Skeletal muscle tissue (tissue), 4 donors: ENCODE measurements around the gene RCOR1. TPM values are rescaled to one million over a fixed set of nuclear protein-coding genes. Genes with fewer than 3 reads are reported as not detected.

Experiments
- H3K27ac ChIP-seq: one replicate; pipeline ENCODE4 v1.7.0; 2013; ENCODE audit warnings: mild to moderate bottlenecking, low read depth, low read length, inconsistent platforms
- H3K27me3 ChIP-seq, 3 donors: one replicate each; pipeline ENCODE4 v1.7.0; 2013; ENCODE audit warnings: low read length in 3 of 3; ENCODE audit not compliant: control insufficient read depth in 3 of 3, insufficient read depth in 3 of 3
- H3K36me3 ChIP-seq, 3 donors: one replicate each; pipeline ENCODE4 v1.7.0; 2013; ENCODE audit warnings: low read length in 3 of 3; ENCODE audit not compliant: control insufficient read depth in 3 of 3, insufficient read depth in 3 of 3
- H3K4me1 ChIP-seq, 3 donors: one replicate each; pipeline ENCODE4 v1.7.0; 2013; ENCODE audit warnings: low read length in 3 of 3, mild to moderate bottlenecking in 3 of 3; ENCODE audit not compliant: control insufficient read depth in 3 of 3, insufficient read depth in 3 of 3
- H3K4me3 ChIP-seq, 3 donors: one replicate each; pipeline ENCODE4 v1.7.0; 2013; ENCODE audit warnings: low read length in 3 of 3
- H3K9ac ChIP-seq, 3 donors: one replicate each; pipeline ENCODE4 v1.7.0; 2013; ENCODE audit warnings: low read length in 3 of 3, mild to moderate bottlenecking in 3 of 3, moderate library complexity in 2 of 3, low read depth in 1 of 3
- H3K9me3 ChIP-seq, 3 donors: one replicate each; pipeline ENCODE4 v1.7.0; 2013; ENCODE audit warnings: low read length in 3 of 3; ENCODE audit not compliant: control insufficient read depth in 3 of 3
- total RNA-seq: library from RNA; depleted of rRNA; stranded (reverse); fragments of >200 nt; gene quantifications from one replicate; pipeline ENCODE4 v1.2.3, GENCODE V29; 2014
- donor health status: Osteomylitis.

Gene RCOR1
- total RNA-seq, 1 donor from 2014 or later: 10.4 TPM

DNA sequence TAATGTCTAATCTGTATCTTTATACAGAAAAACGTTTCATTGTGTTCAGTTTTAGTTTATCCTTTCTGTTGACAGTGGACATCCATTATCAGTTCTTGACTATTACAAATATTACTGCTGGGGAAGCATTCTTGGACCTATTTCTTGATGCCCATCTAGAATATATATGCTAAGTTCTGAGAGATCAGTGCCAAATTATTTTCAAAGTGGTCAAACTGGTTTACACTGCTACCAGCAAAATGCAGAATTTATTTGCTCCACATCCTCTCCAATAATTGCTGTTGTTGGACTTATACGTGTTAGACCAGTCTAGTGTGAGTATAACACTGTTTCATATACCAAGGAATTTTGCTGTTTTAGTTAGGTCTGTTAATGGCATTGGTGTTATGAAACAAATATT lies 99.3 kb downstream of the RCOR1 start:
- no peaks in the 10 kb centered on the region for H3K27me3 ChIP-seq
- no peaks in the 10 kb centered on the region for H3K36me3 ChIP-seq
- H3K4me3 ChIP-seq: no peak overlapping the region
- no peak overlapping the region for H3K27ac ChIP-seq
- peaks cover 5 to 16% (median 13%) of the 10 kb centered on the region in 3 donors for H3K4me1 ChIP-seq
- no peaks in the 10 kb centered on the region for H3K9me3 ChIP-seq
- H3K9ac ChIP-seq: no peak overlapping the region

DNA sequence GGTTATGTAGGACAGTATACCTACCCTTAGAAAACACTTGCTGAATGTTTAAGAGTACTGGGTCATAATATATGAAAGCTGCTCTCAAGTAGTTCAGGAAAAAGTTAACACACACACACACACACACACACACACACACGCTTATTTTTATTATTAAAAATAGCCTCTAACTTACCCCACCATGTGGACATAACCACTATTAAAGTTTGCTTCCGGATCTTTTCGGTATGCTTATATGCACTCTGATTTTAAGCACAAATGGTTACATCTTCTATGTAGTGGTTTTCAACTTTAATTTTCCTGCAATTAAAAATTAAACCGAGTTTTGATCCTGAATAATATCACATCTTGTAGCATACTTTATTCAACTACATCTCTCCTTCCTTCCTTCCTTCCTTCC lies 99.9 kb downstream of the RCOR1 start:
- no peaks in the 10 kb centered on the region for H3K36me3 ChIP-seq
- H3K27me3 ChIP-seq: no peaks in the 10 kb centered on the region
- no peak overlapping the region for H3K9ac ChIP-seq
- no peaks in the 10 kb centered on the region for H3K9me3 ChIP-seq
- H3K4me1 ChIP-seq: peaks cover 10 to 22% (median 17%) of the 10 kb centered on the region in 3 donors
- H3K4me3 ChIP-seq: no peak overlapping the region
- no peak overlapping the region for H3K27ac ChIP-seq

DNA sequence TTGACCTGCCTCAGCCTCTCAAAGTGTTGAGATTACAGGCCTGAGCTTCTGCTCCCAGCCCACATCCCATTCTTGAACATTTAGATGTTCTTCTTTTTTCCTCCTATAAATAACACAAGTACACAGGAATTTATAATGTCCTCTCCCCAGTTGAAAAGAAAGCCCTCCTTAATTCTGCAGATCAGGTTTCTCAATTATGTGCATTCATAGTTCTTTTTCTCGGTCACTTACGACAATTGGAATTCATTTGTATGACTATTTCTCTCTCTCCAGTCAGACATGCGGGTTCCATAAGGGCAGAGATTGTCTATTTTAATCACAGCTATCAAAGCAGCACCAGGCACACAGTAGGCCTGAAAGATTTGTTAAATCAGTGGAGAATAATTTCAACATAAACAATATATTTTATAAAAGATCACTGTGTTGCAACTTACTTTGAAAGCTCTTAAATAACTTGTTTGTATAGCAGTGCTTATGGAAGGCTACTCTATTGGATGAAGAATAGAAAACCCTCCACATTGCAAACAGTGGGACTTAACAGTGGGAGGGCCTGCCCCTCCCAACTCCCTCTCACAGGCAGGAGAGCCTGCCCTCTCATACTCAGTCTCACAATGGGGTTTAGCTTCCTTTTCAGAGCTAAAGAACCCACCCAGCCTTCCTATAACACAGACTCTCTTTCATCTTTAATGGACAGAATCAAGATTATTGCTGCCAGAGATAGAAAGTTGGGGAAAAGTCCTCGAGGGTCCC lies 100.7 kb downstream of the RCOR1 start:
- no peaks in the 10 kb centered on the region for H3K36me3 ChIP-seq
- H3K27ac ChIP-seq: no peak overlapping the region
- no peaks in the 10 kb centered on the region for H3K27me3 ChIP-seq
- no peak overlapping the region for H3K9ac ChIP-seq
- H3K4me1 ChIP-seq: peaks cover 10 to 25% (median 17%) of the 10 kb centered on the region in 3 donors
- H3K4me3 ChIP-seq: no peak overlapping the region
- no peaks in the 10 kb centered on the region for H3K9me3 ChIP-seq

DNA sequence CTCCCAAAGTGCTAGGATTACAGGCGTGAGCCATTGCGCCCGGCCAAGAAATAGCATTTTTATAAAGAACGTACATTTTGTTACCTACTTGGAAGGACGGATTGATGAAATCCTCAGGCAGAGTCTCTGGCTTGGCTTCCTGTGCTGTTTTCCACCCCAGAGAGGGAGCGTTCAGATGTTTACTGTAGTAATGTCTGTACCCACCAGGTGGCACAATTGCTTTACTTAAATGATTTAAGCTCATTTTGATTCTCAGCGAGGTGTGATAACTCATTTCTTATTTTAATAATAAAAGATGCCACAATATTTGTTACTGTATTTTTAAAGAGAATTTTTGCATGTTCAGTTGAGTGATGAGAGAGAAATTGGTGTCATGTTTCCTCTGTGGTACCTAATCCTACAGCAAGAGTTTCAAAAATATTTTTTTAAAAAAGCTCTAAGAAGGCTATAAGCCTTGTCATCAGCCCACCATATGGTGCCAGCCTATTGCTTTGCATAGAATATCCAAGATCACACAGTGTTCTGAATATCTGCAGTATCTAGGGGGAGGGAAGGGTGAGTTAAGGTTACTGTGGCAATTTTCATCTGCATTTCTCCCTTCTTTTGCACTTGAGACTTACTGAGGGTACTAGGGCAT lies 102.2 kb downstream of the RCOR1 start:
- no peaks in the 10 kb centered on the region for H3K36me3 ChIP-seq
- peaks cover 10 to 25% (median 17%) of the 10 kb centered on the region in 3 donors for H3K4me1 ChIP-seq
- no peaks in the 10 kb centered on the region for H3K27me3 ChIP-seq
- H3K9ac ChIP-seq: no peak overlapping the region
- H3K4me3 ChIP-seq: no peak overlapping the region
- no peaks in the 10 kb centered on the region for H3K9me3 ChIP-seq
- no peak overlapping the region for H3K27ac ChIP-seq

DNA sequence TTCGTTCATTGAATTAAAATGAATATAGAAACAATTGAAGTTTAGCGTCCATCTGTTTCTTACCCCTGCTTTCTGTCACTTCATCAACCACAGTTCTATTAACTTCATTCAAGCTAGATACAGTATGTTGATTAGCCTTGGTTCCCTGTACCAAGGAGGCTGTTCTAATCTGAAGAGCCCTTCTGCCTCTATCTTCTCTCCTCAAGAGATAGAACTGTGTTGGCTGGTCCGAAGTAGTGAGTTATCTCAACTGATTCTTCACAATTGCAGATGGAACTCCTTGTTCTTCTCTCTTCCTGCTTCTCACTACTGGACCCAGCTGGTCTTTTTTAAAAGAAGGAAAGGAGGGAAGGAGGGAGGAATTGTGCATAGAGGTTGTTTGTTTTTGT lies 102.7 kb downstream of the RCOR1 start:
- Histone ChIP-seq H3K4me1 (peaks cover 10 to 25% (median 17%) of the 10 kb centered on the region in 3 donors), H3K27ac (no peak overlapping the region), H3K36me3 (no peaks in the 10 kb centered on the region), H3K27me3 (no peaks in the 10 kb centered on the region), H3K4me3 (no peak overlapping the region), H3K9ac (no peak overlapping the region), H3K9me3 (no peaks in the 10 kb centered on the region)

DNA sequence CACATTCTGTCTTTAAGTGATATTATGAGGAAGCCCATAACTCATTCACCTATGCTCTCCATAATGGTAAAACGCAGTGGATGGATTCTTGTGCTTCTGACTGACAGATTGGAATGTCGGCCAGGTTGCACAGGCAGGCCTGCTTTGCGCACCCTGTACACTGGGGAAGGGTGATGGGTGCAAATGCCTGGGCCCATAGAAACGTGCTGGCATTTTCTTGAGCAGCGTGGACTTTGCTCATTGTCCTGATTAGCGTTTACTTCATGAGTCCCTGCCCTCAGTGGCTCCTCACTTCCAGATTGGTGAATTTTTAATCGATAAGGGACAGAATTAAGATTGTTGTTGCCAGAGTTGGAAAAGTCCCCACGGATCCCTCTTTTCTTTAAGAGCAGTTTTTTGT lies 103.9 kb downstream of the RCOR1 start:
- Histone ChIP-seq H3K27me3 (no peaks in the 10 kb centered on the region), H3K9ac (peak overlapping the region in 1 of 3 donors; percentile 25), H3K4me1 (peaks cover 10 to 25% (median 17%) of the 10 kb centered on the region in 3 donors), H3K4me3 (no peak overlapping the region), H3K36me3 (peaks cover 0 to under 1% (median 0%) of the 10 kb centered on the region in 3 donors), H3K9me3 (no peaks in the 10 kb centered on the region), H3K27ac (no peak overlapping the region)

DNA sequence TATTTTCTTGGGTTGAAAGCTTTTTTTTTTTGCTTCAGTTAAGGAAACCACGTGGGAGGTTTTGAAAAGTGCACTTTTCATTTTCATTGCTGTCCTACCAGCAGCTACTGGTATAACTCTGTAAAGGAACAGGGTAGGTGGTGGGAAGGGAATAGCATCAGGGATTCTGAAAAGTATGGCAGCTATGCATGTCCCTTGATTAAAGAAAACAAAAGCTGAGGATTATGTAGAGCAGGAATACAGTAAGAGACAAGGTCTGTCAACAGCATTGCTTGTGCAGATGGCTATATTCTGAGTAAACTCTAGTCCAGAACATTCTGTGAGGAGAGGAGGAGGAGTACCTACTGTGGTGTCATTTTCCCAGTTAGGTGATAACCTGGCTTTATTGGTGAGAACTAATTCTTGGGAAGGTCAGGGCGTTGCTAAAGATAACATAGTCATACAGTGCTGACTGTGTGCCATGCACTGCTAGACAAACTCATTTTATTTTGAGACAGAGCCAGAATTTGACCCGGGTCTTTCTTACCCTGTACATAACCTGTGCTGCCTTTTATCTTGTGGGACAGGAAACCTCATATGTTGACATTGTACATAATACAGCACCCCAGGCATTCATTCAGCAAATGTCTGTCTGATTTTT lies 104.5 kb downstream of the RCOR1 start:
- H3K27me3 ChIP-seq: no peaks in the 10 kb centered on the region
- H3K4me1 ChIP-seq: peaks cover 10 to 25% (median 15%) of the 10 kb centered on the region in 3 donors
- H3K4me3 ChIP-seq: no peak overlapping the region
- H3K9me3 ChIP-seq: no peaks in the 10 kb centered on the region
- H3K9ac ChIP-seq: no peak overlapping the region
- H3K27ac ChIP-seq: no peak overlapping the region
- peaks cover 0 to 3% (median 0%) of the 10 kb centered on the region in 3 donors for H3K36me3 ChIP-seq

DNA sequence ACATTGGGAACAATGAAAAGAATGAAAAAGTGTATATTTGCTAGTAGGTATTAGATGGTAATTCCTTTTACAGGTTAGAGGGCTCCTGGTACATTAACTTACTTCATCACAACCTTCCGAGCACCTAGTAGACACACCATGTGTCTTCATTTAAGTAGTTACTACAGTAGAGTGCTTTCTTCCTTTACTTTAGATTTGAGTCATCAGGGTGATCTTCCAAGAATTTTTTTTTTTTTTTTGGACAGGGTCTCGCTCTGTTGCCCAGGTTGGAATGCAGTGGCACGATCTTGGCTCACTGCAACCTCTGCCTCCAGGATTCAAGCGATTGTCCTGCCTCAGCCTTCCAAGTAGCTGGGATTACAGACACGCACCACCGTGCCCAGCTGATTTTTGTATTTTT lies 105.1 kb downstream of the RCOR1 start:
- no peak overlapping the region for H3K9ac ChIP-seq
- H3K36me3 ChIP-seq: peaks cover 0 to 3% (median 0%) of the 10 kb centered on the region in 3 donors
- peaks cover 10 to 25% (median 14%) of the 10 kb centered on the region in 3 donors for H3K4me1 ChIP-seq
- H3K27ac ChIP-seq: no peak overlapping the region
- no peak overlapping the region for H3K4me3 ChIP-seq
- H3K27me3 ChIP-seq: no peaks in the 10 kb centered on the region
- H3K9me3 ChIP-seq: no peaks in the 10 kb centered on the region

DNA sequence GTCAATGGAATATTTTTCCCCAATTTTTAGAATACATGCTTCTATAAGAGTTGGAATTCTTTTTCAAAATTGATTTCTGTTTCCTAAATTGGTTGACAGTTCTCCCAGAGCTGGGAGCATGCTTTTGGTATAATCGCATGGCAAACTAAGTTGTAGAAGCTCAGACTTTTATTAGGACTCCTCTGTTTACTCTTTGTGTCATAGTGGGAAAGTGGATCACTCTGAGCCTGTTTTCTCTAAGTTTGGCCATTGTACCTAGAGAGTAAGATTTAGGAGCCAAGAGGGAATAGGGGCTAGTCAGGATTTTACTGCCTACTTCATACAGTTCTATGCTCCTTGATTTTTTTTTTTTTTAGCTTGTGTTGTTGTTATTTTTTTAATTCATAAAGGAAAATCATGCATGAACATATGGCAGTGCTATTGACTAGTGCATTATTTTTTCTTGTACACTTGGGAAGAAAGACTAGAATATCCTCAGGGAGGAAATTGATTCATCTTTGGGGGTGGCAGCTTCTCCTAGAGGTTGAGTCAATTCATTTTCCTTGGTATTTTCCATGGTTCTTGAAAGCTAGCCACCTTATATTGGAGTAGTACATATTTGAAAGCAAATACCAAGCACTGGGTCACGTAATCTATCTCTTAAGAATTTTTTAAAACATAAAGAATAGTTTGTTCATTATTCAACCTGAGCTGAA lies 107.1 kb downstream of the RCOR1 start:
- Histone ChIP-seq H3K9me3 (no peaks in the 10 kb centered on the region), H3K27me3 (no peaks in the 10 kb centered on the region), H3K4me3 (no peak overlapping the region), H3K9ac (no peak overlapping the region), H3K36me3 (peaks cover 0 to 6% (median 5%) of the 10 kb centered on the region in 3 donors), H3K27ac (no peak overlapping the region), H3K4me1 (peaks cover 10 to 23% (median 14%) of the 10 kb centered on the region in 3 donors)
